H9 (cell line): ENCODE measurements around the gene CLCN6. TPM values are rescaled to one million over a fixed set of nuclear protein-coding genes. Genes with fewer than 3 reads are reported as not detected.

ENCODE experiments used
- DNase-seq: peaks from one replicate; pipeline ENCODE4 v3.0.0-alpha.2; 2017
- H2AFZ ChIP-seq: one replicate; pipeline ENCODE4 v1.6.1; 2013; ENCODE audit warnings: mild to moderate bottlenecking, low read length, control low read depth, moderate library complexity
- H2AK5ac ChIP-seq: 2 replicates; pipeline ENCODE4 v1.6.1; 2013; ENCODE audit warnings: low read length, control low read depth, mixed read lengths; ENCODE audit not compliant: insufficient read length
- H2BK120ac ChIP-seq: one replicate; pipeline ENCODE4 v1.6.1; 2013; ENCODE audit warnings: low read depth, mild to moderate bottlenecking, low read length, control low read depth, inconsistent platforms; ENCODE audit not compliant: poor library complexity, severe bottlenecking
- H2BK12ac ChIP-seq: 2 replicates; pipeline ENCODE4 v1.6.1; 2013; ENCODE audit warnings: low read length, control low read depth, mixed read lengths, low read depth; ENCODE audit not compliant: insufficient read length
- H2BK15ac ChIP-seq: 2 replicates; pipeline ENCODE4 v1.6.1; 2013; ENCODE audit warnings: low read depth, low read length, control low read depth
- H2BK20ac ChIP-seq: one replicate; pipeline ENCODE4 v1.6.1; 2013; ENCODE audit warnings: low read depth, mild to moderate bottlenecking, low read length, control low read depth, inconsistent platforms; ENCODE audit not compliant: poor library complexity, severe bottlenecking
- H2BK5ac ChIP-seq: 2 replicates; pipeline ENCODE4 v1.6.1; 2013; ENCODE audit warnings: low read length, control low read depth, mixed read lengths; ENCODE audit not compliant: insufficient read length
- H3K14ac ChIP-seq: 2 replicates; pipeline ENCODE4 v1.6.1; 2013; ENCODE audit warnings: low read length, control low read depth; ENCODE audit not compliant: insufficient read depth
- H3K18ac ChIP-seq: 2 replicates; pipeline ENCODE4 v1.6.1; 2013; ENCODE audit warnings: low read depth, mild to moderate bottlenecking, mixed read lengths, low read length, control low read depth; ENCODE audit not compliant: insufficient read length
- H3K23ac ChIP-seq: 2 replicates; pipeline ENCODE4 v1.6.1; 2013; ENCODE audit warnings: low read length, control low read depth, mixed read lengths, low read depth; ENCODE audit not compliant: insufficient read length
- H3K23me2 ChIP-seq: 2 replicates; pipeline ENCODE4 v1.6.1; 2013; ENCODE audit warnings: low read depth, mild to moderate bottlenecking, mixed read lengths, low read length, control low read depth; ENCODE audit not compliant: insufficient read length, poor library complexity, severe bottlenecking
- H3K27ac ChIP-seq: 2 replicates; pipeline ENCODE4 v1.5.1; 2013; ENCODE audit warnings: low read length, control low read depth, mixed read lengths, low read depth; ENCODE audit not compliant: insufficient read length
- H3K27me3 ChIP-seq: 2 replicates; pipeline ENCODE4 v1.6.1; 2013; ENCODE audit warnings: low read length, control low read depth, inconsistent platforms; ENCODE audit not compliant: insufficient read depth
- H3K4ac ChIP-seq: 2 replicates; pipeline ENCODE4 v1.6.1; 2013; ENCODE audit warnings: low read depth, mild to moderate bottlenecking, control low read depth, inconsistent platforms, low read length, moderate library complexity
- H3K4me1 ChIP-seq: 2 replicates; pipeline ENCODE4 v1.6.1; 2013; ENCODE audit warnings: low read length, control low read depth, inconsistent platforms; ENCODE audit not compliant: insufficient read depth
- H3K4me2 ChIP-seq: 2 replicates; pipeline ENCODE4 v1.6.1; 2013; ENCODE audit warnings: low read length, control low read depth, mixed read lengths; ENCODE audit not compliant: insufficient read length, insufficient read depth
- H3K56ac ChIP-seq: 2 replicates; pipeline ENCODE4 v1.6.1; 2013; ENCODE audit warnings: low read depth, mild to moderate bottlenecking, mixed read lengths, low read length, control low read depth; ENCODE audit not compliant: insufficient read length
- H3K79me1 ChIP-seq: 2 replicates; pipeline ENCODE4 v1.6.1; 2013; ENCODE audit warnings: low read depth, mild to moderate bottlenecking, moderate library complexity, low read length, control low read depth, inconsistent platforms; ENCODE audit not compliant: insufficient read depth, poor library complexity, severe bottlenecking
- H3K79me2 ChIP-seq: 2 replicates; pipeline ENCODE4 v1.6.1; 2013; ENCODE audit warnings: low read length, control low read depth, inconsistent platforms; ENCODE audit not compliant: insufficient read depth
- H3K9ac ChIP-seq: 2 replicates; pipeline ENCODE4 v1.6.1; 2013; ENCODE audit warnings: low read length, control low read depth, mixed read lengths; ENCODE audit not compliant: insufficient read length; ENCODE audit errors: extremely low read depth
- H3K9me3 ChIP-seq: one replicate; pipeline ENCODE4 v1.6.1; 2013; ENCODE audit warnings: low read depth, low read length, inconsistent platforms; ENCODE audit not compliant: control insufficient read depth
- H3T11ph ChIP-seq: one replicate; pipeline ENCODE4 v1.6.1; 2013; ENCODE audit warnings: mild to moderate bottlenecking, low read length, control low read depth, inconsistent platforms
- H4K20me1 ChIP-seq: one replicate; pipeline ENCODE4 v1.6.1; 2013; ENCODE audit not compliant: control insufficient read depth, insufficient read length, insufficient read depth
- H4K5ac ChIP-seq: 2 replicates; pipeline ENCODE4 v1.6.1; 2013; ENCODE audit warnings: low read depth, mild to moderate bottlenecking, mixed read lengths, low read length, control low read depth; ENCODE audit not compliant: insufficient read length
- H4K8ac ChIP-seq: replicated peaks from 2 replicates; pipeline ENCODE4 v1.6.1; 2013; ENCODE audit warnings: low read length, control low read depth, mixed read lengths, low read depth; ENCODE audit not compliant: insufficient read length
- H4K91ac ChIP-seq: 2 replicates; pipeline ENCODE4 v1.6.1; 2013; ENCODE audit warnings: low read depth, mild to moderate bottlenecking, moderate library complexity, mixed read lengths, low read length, control low read depth; ENCODE audit not compliant: insufficient read length
- H3K27ac Mint-ChIP-seq, 3 experiments: 2 replicates in 2 of 3; 3 replicates in 1 of 3; pipeline ENCODE4 v1.8.0; 2020 to 2021; ENCODE audit warnings: mixed read lengths in 3 of 3, mild to moderate bottlenecking in 1 of 3, moderate library complexity in 1 of 3
- H3K27me3 Mint-ChIP-seq: 2 replicates; pipeline ENCODE4 v1.8.0; 2021; ENCODE audit warnings: low read depth, mild to moderate bottlenecking, moderate library complexity, mixed read lengths
- H3K36me3 Mint-ChIP-seq, 3 experiments: 2 replicates in 2 of 3; 3 replicates in 1 of 3; pipeline ENCODE4 v1.8.0; 2020 to 2021; ENCODE audit warnings: low read depth in 3 of 3, mixed read lengths in 3 of 3; ENCODE audit not compliant: insufficient read depth in 1 of 3
- H3K4me1 Mint-ChIP-seq, 2 experiments: 2 replicates each; pipeline ENCODE4 v1.8.0; 2020; ENCODE audit warnings: mixed read lengths in 2 of 2
- H3K4me3 Mint-ChIP-seq, 2 experiments: 2 replicates in 1 of 2; 3 replicates in 1 of 2; pipeline ENCODE4 v1.8.0; 2020 to 2021; ENCODE audit warnings: mild to moderate bottlenecking in 2 of 2, mixed read lengths in 2 of 2, moderate library complexity in 1 of 2
- H3K9me3 Mint-ChIP-seq, 2 experiments: 2 replicates in 1 of 2; 3 replicates in 1 of 2; pipeline ENCODE4 v1.8.0; 2020; ENCODE audit warnings: mild to moderate bottlenecking in 2 of 2, mixed read lengths in 2 of 2, moderate library complexity in 1 of 2
- WGBS: extraction: QIAGEN DNeasy Blood & Tissue Kit; methylation state at CpG from one replicate; pipeline ENCODE4 v1.1.7; 2013; ENCODE audit warnings: missing lambda C conversion rate, low lambda C conversion rate, mixed read lengths; ENCODE audit not compliant: insufficient read length; ENCODE audit errors: extremely low coverage; 5-methylcytosine and 5-hydroxymethylcytosine counted together
- total RNA-seq: library from RNA; stranded (reverse); gene quantifications from 2 replicates; pipeline ENCODE4 v1.2.1, GENCODE V29; 2021
- TF ChIP-seq, protein P1 (sequence below): fragments of 200-600 bp; sonication (generic); conservative IDR thresholded peaks from 3 replicates; pipeline ENCODE4 v1.8.0; 2021; ENCODE audit warnings: antibody characterized with exemption, mild to moderate bottlenecking

The CLCN6 gene
- total RNA-seq, 1 experiment from 2014 or later: 20.5 TPM

DNA sequence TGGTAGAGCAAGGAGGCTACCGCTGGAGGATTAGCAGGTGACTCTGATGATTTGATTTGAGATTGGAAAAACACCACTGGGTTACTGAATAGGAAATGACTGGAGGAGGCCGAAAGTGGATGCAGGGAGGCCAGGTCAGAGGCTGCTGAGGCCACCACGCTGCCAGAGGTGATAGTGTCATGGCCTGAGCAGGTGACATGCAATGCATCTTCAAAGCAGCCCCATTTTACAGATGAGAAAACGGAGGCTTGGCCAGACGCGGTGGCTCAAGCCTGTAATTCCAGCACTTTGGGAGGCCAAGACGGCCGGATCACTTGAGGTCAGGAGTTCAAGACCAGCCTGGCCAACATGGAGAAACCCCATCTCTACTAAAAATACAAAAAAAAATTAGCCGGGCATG, 31.2 kb upstream of the CLCN6 start:
- Mint-ChIP-seq H3K36me3 (no peaks in the 10 kb centered on the region), H3K4me1 (no peaks in the 10 kb centered on the region), H3K4me3 (no peak overlapping the region), H3K9me3 (no peaks in the 10 kb centered on the region), H3K27me3 (peaks cover 2% of the 10 kb centered on the region; the same call in 1 of the 2 replicates), H3K27ac (no peak overlapping the region; a peak in 1 of 7 replicates)
- Histone ChIP-seq H3K9ac (no peak overlapping the region), H3K4me1 (no peaks in the 10 kb centered on the region), H3K79me2 (no peaks in the 10 kb centered on the region), H2BK12ac (no peak overlapping the region), H2BK5ac (no peak overlapping the region), H4K8ac (no peak overlapping the region), H2BK120ac (no peak overlapping the region), H3K4me2 (no peak overlapping the region), H3K4ac (no peak overlapping the region), H3K14ac (no peak overlapping the region), H3T11ph (no peak overlapping the region), H4K5ac (no peak overlapping the region), H3K27ac (no peak overlapping the region), H3K79me1 (no peaks in the 10 kb centered on the region), H3K23ac (no peak overlapping the region), H3K18ac (no peak overlapping the region), H4K91ac (no peak overlapping the region), H2AK5ac (no peak overlapping the region), H4K20me1 (no peaks in the 10 kb centered on the region), H3K27me3 (no peaks in the 10 kb centered on the region), H3K9me3 (no peaks in the 10 kb centered on the region), H3K56ac (no peak overlapping the region), H2BK15ac (no peak overlapping the region), H3K23me2 (no peaks in the 10 kb centered on the region), H2AFZ (no peak overlapping the region), H2BK20ac (no peak overlapping the region)
- TF ChIP-seq, protein P1, sequence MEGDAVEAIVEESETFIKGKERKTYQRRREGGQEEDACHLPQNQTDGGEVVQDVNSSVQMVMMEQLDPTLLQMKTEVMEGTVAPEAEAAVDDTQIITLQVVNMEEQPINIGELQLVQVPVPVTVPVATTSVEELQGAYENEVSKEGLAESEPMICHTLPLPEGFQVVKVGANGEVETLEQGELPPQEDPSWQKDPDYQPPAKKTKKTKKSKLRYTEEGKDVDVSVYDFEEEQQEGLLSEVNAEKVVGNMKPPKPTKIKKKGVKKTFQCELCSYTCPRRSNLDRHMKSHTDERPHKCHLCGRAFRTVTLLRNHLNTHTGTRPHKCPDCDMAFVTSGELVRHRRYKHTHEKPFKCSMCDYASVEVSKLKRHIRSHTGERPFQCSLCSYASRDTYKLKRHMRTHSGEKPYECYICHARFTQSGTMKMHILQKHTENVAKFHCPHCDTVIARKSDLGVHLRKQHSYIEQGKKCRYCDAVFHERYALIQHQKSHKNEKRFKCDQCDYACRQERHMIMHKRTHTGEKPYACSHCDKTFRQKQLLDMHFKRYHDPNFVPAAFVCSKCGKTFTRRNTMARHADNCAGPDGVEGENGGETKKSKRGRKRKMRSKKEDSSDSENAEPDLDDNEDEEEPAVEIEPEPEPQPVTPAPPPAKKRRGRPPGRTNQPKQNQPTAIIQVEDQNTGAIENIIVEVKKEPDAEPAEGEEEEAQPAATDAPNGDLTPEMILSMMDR: no peak
- no peak for DNase-seq
- no CpG with 5 or more reads among the region's 9 CpGs for WGBS
